ENCODE data around the gene PSMD2.

The PSMD2 gene

GRCh38 chr3:184357248-184358123 lies 58.4 kb downstream of the PSMD2 start:
- DNase-seq (ENCODE audit: low read depth): no peak

GRCh38 chr3:184358124-184358767 lies 59.2 kb downstream of the PSMD2 start:
- no peak for DNase-seq (ENCODE audit: low read depth)
